ENCODE results near the gene DMRTA1. TPM values are rescaled to one million over a fixed set of nuclear protein-coding genes. Genes with fewer than 3 reads are reported as not detected.

Gene DMRTA1
- total and polyA plus RNA-seq, 2 donors (not counting 1 experiment from before 2014, with no cell fraction given) = 0.05 to 0.83 TPM

DNA sequence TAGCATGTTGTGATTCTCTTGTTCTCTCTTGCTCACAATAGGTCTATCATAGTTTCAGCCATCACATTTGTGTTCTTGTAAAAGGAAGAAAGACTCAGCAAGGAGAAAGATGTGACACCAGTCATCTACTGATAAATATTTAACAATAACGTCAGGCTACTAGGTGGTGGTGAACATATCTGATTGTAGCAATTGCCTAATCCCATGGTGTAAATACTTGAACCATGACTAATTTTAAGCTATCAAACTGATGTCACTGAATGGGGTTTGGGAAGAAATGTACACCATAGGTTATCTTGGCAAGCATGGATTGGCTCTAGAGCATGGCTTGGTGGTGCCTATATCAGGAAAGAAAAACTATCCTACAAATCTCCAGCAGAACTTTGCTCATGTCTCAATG is 16.6 kb downstream of the DMRTA1 start:
- Histone ChIP-seq H3K4me2 (ENCODE audit: extremely low read depth, insufficient read depth, low read length) (no peak overlapping the region), H3K9me3 (ENCODE audit: control insufficient read depth, insufficient read depth, low read depth, low read length) (no peaks in the 10 kb centered on the region), H3K9ac (ENCODE audit: insufficient read depth, low read length) (no peak overlapping the region), H3K36me3 (ENCODE audit: control insufficient read depth, insufficient read depth, low read length) (no peaks in the 10 kb centered on the region), H3K4me1 (ENCODE audit: control insufficient read depth, extremely low read depth, insufficient read depth, low read length) (no peaks in the 10 kb centered on the region), H3K27me3 (ENCODE audit: control insufficient read depth, insufficient read depth, low read length) (no peaks in the 10 kb centered on the region), H4K20me1 (ENCODE audit: control insufficient read depth, extremely low read depth, insufficient read depth, low read length) (no peaks in the 10 kb centered on the region), H3K79me2 (ENCODE audit: control insufficient read depth, insufficient read depth, low read length) (no peaks in the 10 kb centered on the region), H3K4me3 (replicated peaks in 1 of 4; ENCODE audit: control extremely low read depth in 1 of 4, insufficient read depth in 1 of 4, low read depth in 3 of 4, low read length in 4 of 4) (no peak overlapping the region), H3K27ac (ENCODE audit: insufficient read depth, low read length) (no peak overlapping the region), H2AFZ (ENCODE audit: low read length) (no peak overlapping the region)
- DNase-seq (ENCODE audit: low read depth in 2 of 2) = peak in 1 of 2 donors; percentile 7
- no peak for TF ChIP-seq EZH2 (IDR thresholded peaks at IDR 0.05; ENCODE audit: low read length, missing control alignments)
- TF ChIP-seq, protein P1, sequence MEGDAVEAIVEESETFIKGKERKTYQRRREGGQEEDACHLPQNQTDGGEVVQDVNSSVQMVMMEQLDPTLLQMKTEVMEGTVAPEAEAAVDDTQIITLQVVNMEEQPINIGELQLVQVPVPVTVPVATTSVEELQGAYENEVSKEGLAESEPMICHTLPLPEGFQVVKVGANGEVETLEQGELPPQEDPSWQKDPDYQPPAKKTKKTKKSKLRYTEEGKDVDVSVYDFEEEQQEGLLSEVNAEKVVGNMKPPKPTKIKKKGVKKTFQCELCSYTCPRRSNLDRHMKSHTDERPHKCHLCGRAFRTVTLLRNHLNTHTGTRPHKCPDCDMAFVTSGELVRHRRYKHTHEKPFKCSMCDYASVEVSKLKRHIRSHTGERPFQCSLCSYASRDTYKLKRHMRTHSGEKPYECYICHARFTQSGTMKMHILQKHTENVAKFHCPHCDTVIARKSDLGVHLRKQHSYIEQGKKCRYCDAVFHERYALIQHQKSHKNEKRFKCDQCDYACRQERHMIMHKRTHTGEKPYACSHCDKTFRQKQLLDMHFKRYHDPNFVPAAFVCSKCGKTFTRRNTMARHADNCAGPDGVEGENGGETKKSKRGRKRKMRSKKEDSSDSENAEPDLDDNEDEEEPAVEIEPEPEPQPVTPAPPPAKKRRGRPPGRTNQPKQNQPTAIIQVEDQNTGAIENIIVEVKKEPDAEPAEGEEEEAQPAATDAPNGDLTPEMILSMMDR (conservative IDR thresholded peaks at IDR 0.05 in 1 of 2, IDR thresholded peaks at IDR 0.05 in 1 of 2; ENCODE audit: low read depth in 1 of 2, low read length in 2 of 2) = no peak

DNA sequence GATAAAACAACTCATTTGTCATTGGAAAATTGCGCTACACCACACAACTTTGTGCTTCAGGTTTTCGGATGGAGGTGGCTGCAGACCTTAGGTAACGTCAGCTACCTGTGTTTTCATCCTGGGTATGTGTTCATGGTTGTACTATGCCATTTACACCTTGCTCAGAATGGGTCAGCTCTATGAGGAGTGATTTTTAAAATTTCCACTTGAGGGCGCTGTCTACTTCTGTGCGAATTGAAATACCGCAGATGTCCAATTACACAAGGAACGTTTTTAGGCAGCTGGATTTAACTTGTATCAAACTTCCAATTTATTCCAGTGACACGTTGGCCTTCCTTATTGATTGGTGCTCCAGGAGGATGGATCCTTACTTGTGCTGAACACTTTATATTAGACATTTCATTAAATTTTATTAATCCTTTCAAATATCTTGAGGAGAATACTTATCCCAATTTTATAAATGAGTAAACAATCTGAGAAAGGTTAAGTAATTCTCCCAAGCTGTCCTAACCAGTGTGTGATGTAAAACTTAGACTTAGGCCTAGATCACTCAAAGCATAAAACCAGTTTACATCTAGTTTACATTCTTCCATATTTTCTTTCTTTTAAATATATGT is 23.4 kb downstream of the DMRTA1 start:
- H3K9me3 ChIP-seq (ENCODE audit: control insufficient read depth, insufficient read depth, low read depth, low read length) = no peaks in the 10 kb centered on the region
- H3K4me1 ChIP-seq (ENCODE audit: control insufficient read depth, extremely low read depth, insufficient read depth, low read length) = no peaks in the 10 kb centered on the region
- no peak overlapping the region for H3K4me3 ChIP-seq (replicated peaks in 1 of 4; ENCODE audit: control extremely low read depth in 1 of 4, insufficient read depth in 1 of 4, low read depth in 3 of 4, low read length in 4 of 4)
- no peaks in the 10 kb centered on the region for H3K36me3 ChIP-seq (ENCODE audit: control insufficient read depth, insufficient read depth, low read length)
- peak; percentile 12 to 41 for DNase-seq (ENCODE audit: low read depth in 2 of 2)
- H3K27me3 ChIP-seq (ENCODE audit: control insufficient read depth, insufficient read depth, low read length) = no peaks in the 10 kb centered on the region
- no peak overlapping the region for H2AFZ ChIP-seq (ENCODE audit: low read length)
- H3K27ac ChIP-seq (ENCODE audit: insufficient read depth, low read length) = no peak overlapping the region
- H3K4me2 ChIP-seq (ENCODE audit: extremely low read depth, insufficient read depth, low read length) = no peak overlapping the region
- H3K79me2 ChIP-seq (ENCODE audit: control insufficient read depth, insufficient read depth, low read length) = no peaks in the 10 kb centered on the region
- H3K9ac ChIP-seq (ENCODE audit: insufficient read depth, low read length) = no peak overlapping the region
- no peaks in the 10 kb centered on the region for H4K20me1 ChIP-seq (ENCODE audit: control insufficient read depth, extremely low read depth, insufficient read depth, low read length)
- TF ChIP-seq EZH2 (IDR thresholded peaks at IDR 0.05; ENCODE audit: low read length, missing control alignments) = no peak
- TF ChIP-seq, protein P1 (conservative IDR thresholded peaks at IDR 0.05 in 1 of 2, IDR thresholded peaks at IDR 0.05 in 1 of 2; ENCODE audit: low read depth in 1 of 2, low read length in 2 of 2) = peak; percentile 67 to 88

DNA sequence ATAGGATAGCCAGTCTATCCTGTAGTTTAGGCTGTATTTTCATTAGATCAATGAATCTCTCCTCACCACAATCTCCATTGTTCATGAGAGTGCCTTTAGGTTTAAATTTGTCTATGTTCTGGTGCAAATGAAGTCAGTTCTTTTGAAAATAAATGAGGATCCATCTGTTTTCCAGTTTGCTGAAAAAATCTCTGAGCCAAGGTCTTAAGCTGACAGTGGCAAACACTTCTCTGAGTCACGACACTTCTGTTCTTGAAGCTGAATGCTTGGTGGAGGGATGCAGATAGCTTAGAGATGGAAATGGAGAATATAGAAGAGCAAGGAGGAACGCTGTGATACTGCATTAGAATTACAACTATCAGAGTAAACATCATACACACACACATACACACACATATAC is 34.9 kb downstream of the DMRTA1 start:
- Histone ChIP-seq H3K9ac (ENCODE audit: insufficient read depth, low read length) (no peak overlapping the region), H3K27ac (ENCODE audit: insufficient read depth, low read length) (no peak overlapping the region), H3K4me3 (replicated peaks in 1 of 4; ENCODE audit: control extremely low read depth in 1 of 4, insufficient read depth in 1 of 4, low read depth in 3 of 4, low read length in 4 of 4) (no peak overlapping the region), H3K27me3 (ENCODE audit: control insufficient read depth, insufficient read depth, low read length) (no peaks in the 10 kb centered on the region), H3K4me1 (ENCODE audit: control insufficient read depth, extremely low read depth, insufficient read depth, low read length) (no peaks in the 10 kb centered on the region), H3K36me3 (ENCODE audit: control insufficient read depth, insufficient read depth, low read length) (no peaks in the 10 kb centered on the region), H3K9me3 (ENCODE audit: control insufficient read depth, insufficient read depth, low read depth, low read length) (no peaks in the 10 kb centered on the region), H3K79me2 (ENCODE audit: control insufficient read depth, insufficient read depth, low read length) (no peaks in the 10 kb centered on the region), H3K4me2 (ENCODE audit: extremely low read depth, insufficient read depth, low read length) (no peak overlapping the region), H4K20me1 (ENCODE audit: control insufficient read depth, extremely low read depth, insufficient read depth, low read length) (no peaks in the 10 kb centered on the region), H2AFZ (ENCODE audit: low read length) (no peak overlapping the region)
- no peak for DNase-seq (ENCODE audit: low read depth in 2 of 2)
- TF ChIP-seq, protein P1 (conservative IDR thresholded peaks at IDR 0.05 in 1 of 2, IDR thresholded peaks at IDR 0.05 in 1 of 2; ENCODE audit: low read depth in 1 of 2, low read length in 2 of 2) = no peak
- no peak for TF ChIP-seq EZH2 (IDR thresholded peaks at IDR 0.05; ENCODE audit: low read length, missing control alignments)
